Endothelial cell of umbilical vein (primary cell): ENCODE measurements around the gene KLHL13. TPM values are rescaled to one million over a fixed set of nuclear protein-coding genes. Genes with fewer than 3 reads are reported as not detected.

ENCODE experiments used
- BruUV-seq: library from RNA; stranded (reverse); fragments of 400-500 nt; replicated peaks from 2 replicates; lab custom pipeline; 2021; lab: Mats Ljungman, UMichigan
- CTCF ChIA-PET: fragments of 300-600, 350-600 bp; sonication (Branson Sonifier 250); formaldehyde crosslinking; loops from one replicate; lab custom pipeline; 2021; ENCODE audit warnings: antibody characterized with exemption, inconsistent platforms; lab: Charles Lee
- POLR2A ChIA-PET: fragments of 300-600, 350-600 bp; sonication (Branson Sonifier 250); formaldehyde crosslinking; loops from one replicate; lab custom pipeline; 2021; ENCODE audit warnings: antibody characterized with exemption, inconsistent platforms; lab: Charles Lee
- DNase-seq: peaks from one replicate; pipeline ENCODE4 v3.0.0-alpha.2; 2011; ENCODE audit warnings: low read depth, low spot score
- FAIRE-seq: peaks from 2 replicates; lab custom pipeline; 2011; peaks lifted over from hg19 to GRCh38; lab: Jason Lieb, UNC
- H2AFZ ChIP-seq: 2 replicates; pipeline ENCODE4 v1.6.0; 2012; ENCODE audit warnings: low read depth, low read length, control low read depth, inconsistent platforms
- H3K27ac ChIP-seq: 2 replicates; pipeline ENCODE4 v1.5.1; 2011; ENCODE audit warnings: low read depth, mild to moderate bottlenecking, control low read depth, low read length, moderate library complexity; ENCODE audit not compliant: insufficient read depth
- H3K27me3 ChIP-seq, 2 experiments: 2 replicates each; pipeline versions ENCODE4 v1.6.0 to v1.6.1; 2011; ENCODE audit warnings: low read length in 2 of 2, mixed read lengths in 1 of 2; ENCODE audit not compliant: control insufficient read depth in 2 of 2, insufficient read depth in 2 of 2
- H3K36me3 ChIP-seq, 2 experiments: 2 replicates in 1 of 2; 3 replicates in 1 of 2; pipeline ENCODE4 v1.5.1; 2011; ENCODE audit warnings: low read length in 2 of 2, mild to moderate bottlenecking in 1 of 2, moderate library complexity in 1 of 2; ENCODE audit not compliant: control insufficient read depth in 2 of 2, insufficient read depth in 2 of 2; ENCODE audit errors: extremely low read depth in 1 of 2
- H3K4me1 ChIP-seq: 3 replicates; pipeline ENCODE4 v1.5.1; 2011; ENCODE audit warnings: mild to moderate bottlenecking, low read length; ENCODE audit not compliant: control insufficient read depth, insufficient read depth; ENCODE audit errors: extremely low read depth
- H3K4me2 ChIP-seq: 2 replicates; pipeline ENCODE4 v1.6.1; 2011; ENCODE audit warnings: low read length, control low read depth, mixed read lengths; ENCODE audit not compliant: insufficient read depth
- H3K4me3 ChIP-seq, 3 experiments: fragments of 200-600 bp in 1 of 3; sonication (generic), shearing (Covaris generic) in 1 of 3; replicated peaks in 1 of 3; 2 replicates each; pipeline ENCODE4 v1.5.1; 2011 to 2016; ENCODE audit warnings: control low read depth in 3 of 3, low read length in 3 of 3, mild to moderate bottlenecking in 2 of 3, inconsistent platforms in 1 of 3, low read depth in 1 of 3, moderate library complexity in 1 of 3; ENCODE audit not compliant: insufficient read depth in 1 of 3
- H3K79me2 ChIP-seq: 2 replicates; pipeline ENCODE4 v1.6.0; 2012; ENCODE audit warnings: low read length, inconsistent platforms; ENCODE audit not compliant: control insufficient read depth, insufficient read depth
- H3K9ac ChIP-seq: replicated peaks from 2 replicates; pipeline ENCODE3; 2011; ENCODE audit warnings: low read length, control low read depth; ENCODE audit not compliant: insufficient read depth; ENCODE audit errors: extremely low read depth
- H3K9me1 ChIP-seq: replicated peaks from 3 replicates; pipeline ENCODE4 v1.6.0; 2011; ENCODE audit warnings: mild to moderate bottlenecking, low read length; ENCODE audit not compliant: control insufficient read depth, insufficient read depth; ENCODE audit errors: extremely low read depth
- H3K9me3 ChIP-seq: replicated peaks from 2 replicates; pipeline ENCODE4 v1.5.1; 2012; ENCODE audit warnings: low read length, inconsistent platforms; ENCODE audit not compliant: control insufficient read depth, insufficient read depth
- H4K20me1 ChIP-seq: replicated peaks from 2 replicates; pipeline ENCODE3; 2011; ENCODE audit warnings: mild to moderate bottlenecking, low read length; ENCODE audit not compliant: control insufficient read depth, insufficient read depth; ENCODE audit errors: extremely low read depth
- CTCF ChIP-seq, 2 donors: IDR thresholded peaks; 1 replicate in 1 of 2; 2 replicates in 1 of 2; pipeline ENCODE4 v1.5.1; 2011; ENCODE audit warnings: low read length in 2 of 2, mild to moderate bottlenecking in 2 of 2, moderate library complexity in 2 of 2, control low read depth in 1 of 2, inconsistent platforms in 1 of 2, low read depth in 1 of 2; ENCODE audit not compliant: insufficient read depth in 1 of 2; ENCODE audit errors: extremely low read depth in 1 of 2
- EZH2 ChIP-seq: IDR thresholded peaks from 2 replicates; pipeline ENCODE4 v1.6.1; 2012; ENCODE audit warnings: borderline replicate concordance, low read depth, mild to moderate bottlenecking, moderate library complexity, low read length, inconsistent platforms; ENCODE audit not compliant: severe bottlenecking
- FOS ChIP-seq: IDR thresholded peaks from 2 replicates; pipeline ENCODE4 v1.6.1; 2011; ENCODE audit warnings: mild to moderate bottlenecking, low read length, moderate library complexity, borderline replicate concordance; ENCODE audit not compliant: insufficient read depth
- GATA2 ChIP-seq: IDR thresholded peaks from 2 replicates; pipeline ENCODE4 v1.7.0; 2011; ENCODE audit warnings: low read depth, mild to moderate bottlenecking, moderate library complexity, mixed read lengths, low read length; ENCODE audit not compliant: insufficient read length, insufficient read depth
- JUN ChIP-seq: IDR thresholded peaks from 2 replicates; pipeline ENCODE4 v1.6.1; 2011; ENCODE audit warnings: borderline replicate concordance, low read depth; ENCODE audit not compliant: insufficient read length, insufficient read depth
- MAX ChIP-seq: IDR thresholded peaks from 2 replicates; pipeline ENCODE4 v1.6.1; 2011; ENCODE audit not compliant: insufficient read depth, insufficient read length
- POLR2A ChIP-seq: IDR thresholded peaks from 2 replicates; pipeline ENCODE4 v1.6.1; 2012; ENCODE audit warnings: low read depth, mild to moderate bottlenecking, control low read depth, low read length
- POLR2AphosphoS5 ChIP-seq: IDR thresholded peaks from 2 replicates; pipeline ENCODE4 v1.6.1; 2012; ENCODE audit warnings: low read depth, mild to moderate bottlenecking, control low read depth, low read length, moderate library complexity; ENCODE audit not compliant: insufficient read depth
- dilution Hi-C: fragments of 300-500 bp; cut with MboI; formaldehyde crosslinking; loops from one replicate; pipeline ENCODE4 v1.15.0; 2019; ENCODE audit warnings: low sequenced_read_pairs; ENCODE audit not compliant: extremely low pct_ligation_motif_present
- intact Hi-C: fragments of 100-400 bp; cut with micrococcal nuclease; formaldehyde crosslinking; loops from one replicate; pipeline ENCODE4 v1.10.0; 2022
- polyA plus RNA-seq, 4 experiments: library from polyadenylated mRNA; depleted of rRNA in 3 of 4; stranded (reverse) in 3 of 4; unstranded in 1 of 4; fragments of >200 nt; gene quantifications; 2 replicates each; pipeline versions ENCODE4 v1.2.1 to v1.2.3, GENCODE V29; 2011 to 2012; ENCODE audit warnings: missing spikeins in 1 of 4
- total RNA-seq: library from RNA; stranded (reverse); gene quantifications from 2 replicates; pipeline ENCODE4 v1.2.3, GENCODE V29; 2021

The KLHL13 gene
- total and polyA plus RNA-seq, 2 donors (not counting 3 experiments of a cell fraction or from before 2014, with no cell fraction given), result 15.3 to 18.2 TPM

DNA sequence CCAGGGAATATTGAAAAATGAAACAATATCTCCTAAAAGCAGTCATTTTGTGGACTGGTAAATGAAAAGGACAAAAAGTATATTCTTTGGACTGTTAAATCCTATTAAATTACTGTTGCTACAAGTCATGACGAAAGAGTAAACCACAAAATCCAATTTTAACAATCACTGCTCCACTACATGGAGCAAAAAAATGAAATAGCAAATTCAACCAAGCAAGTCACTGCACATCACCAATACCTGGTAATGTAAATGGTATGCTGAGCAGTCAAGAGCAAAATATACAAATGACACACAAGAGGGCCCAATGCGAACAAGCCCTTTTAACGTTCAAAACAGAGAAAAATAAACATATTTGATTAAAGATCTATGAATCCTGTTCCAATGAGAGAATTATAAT, 126.2 kb downstream of the KLHL13 start:
- no TSS peak for BruUV-seq
- Histone ChIP-seq H3K9ac (no peak overlapping the region), H3K4me3 (no peak overlapping the region), H3K27me3 (no peaks in the 10 kb centered on the region), H3K79me2 (no peaks in the 10 kb centered on the region), H3K27ac (no peak overlapping the region), H3K9me3 (no peaks in the 10 kb centered on the region), H3K9me1 (no peaks in the 10 kb centered on the region), H3K4me1 (no peaks in the 10 kb centered on the region), H3K4me2 (no peak overlapping the region), H2AFZ (no peak overlapping the region), H3K36me3 (no peaks in the 10 kb centered on the region), H4K20me1 (no peaks in the 10 kb centered on the region)
- TF ChIP-seq CTCF (IDR thresholded peaks at IDR 0.05; ENCODE audit: extremely low read depth in 1 of 2, insufficient read depth in 1 of 2, low read depth in 1 of 2, low read length in 2 of 2) (no peak), FOS (no peak), POLR2AphosphoS5 (no peak), MAX (no peak), JUN (no peak), EZH2 (no peak), GATA2 (no peak), POLR2A (no peak)
- DNase-seq (no peak), FAIRE-seq (no peak)
- dilution Hi-C loops (no loop called here), intact Hi-C loops (loop anchor here (5.0 kb wide), 1 partner anchor 127 kb away; the partner anchor contains the start of gene KLHL13)
- CTCF ChIA-PET, result no interaction called here
- POLR2A ChIA-PET, result no interaction called here
